HepG2 (cell line): ENCODE measurements around the gene LITAF. TPM values are rescaled to one million over a fixed set of nuclear protein-coding genes. Genes with fewer than 3 reads are reported as not detected.

ENCODE experiments used
- GZF1 ChIP-seq: sonication (generic); formaldehyde crosslinking; IDR thresholded peaks from 2 replicates; pipeline ENCODE4 v1.5.1; 2020; ENCODE audit warnings: mild to moderate bottlenecking, missing genetic modification reagents
- HDAC1 ChIP-seq: sonication (generic); formaldehyde crosslinking; IDR thresholded peaks from 2 replicates; pipeline ENCODE4 v1.5.1; 2020; ENCODE audit warnings: mild to moderate bottlenecking, missing genetic modification reagents
- HES4 ChIP-seq: sonication (generic); formaldehyde crosslinking; IDR thresholded peaks from 2 replicates; pipeline ENCODE4 v1.9.0; 2021; ENCODE audit warnings: mild to moderate bottlenecking, missing genetic modification reagents, borderline replicate concordance
- KDM5B ChIP-seq: sonication (generic); formaldehyde crosslinking; IDR thresholded peaks from 2 replicates; pipeline ENCODE4 v1.4.0; 2020; ENCODE audit warnings: missing genetic modification reagents, mild to moderate bottlenecking, borderline replicate concordance
- SALL1 ChIP-seq: sonication (generic); formaldehyde crosslinking; IDR thresholded peaks from 2 replicates; pipeline ENCODE4 v1.8.0; 2022; ENCODE audit warnings: mild to moderate bottlenecking, missing genetic modification reagents
- SMAD1 ChIP-seq: sonication (generic); formaldehyde crosslinking; IDR thresholded peaks from 2 replicates; pipeline ENCODE4 v1.4.0; 2020; ENCODE audit warnings: missing genetic modification reagents, low read depth, mild to moderate bottlenecking, borderline replicate concordance
- SOX13 ChIP-seq, 3 experiments: fragments of 450-650 bp in 1 of 3; sonication (generic) in 1 of 3; formaldehyde crosslinking in 1 of 3; IDR thresholded peaks in 2 of 3; conservative IDR thresholded peaks in 1 of 3; 2 replicates each; pipeline versions ENCODE4 v1.5.0 to v1.6.1; 2016 to 2020; ENCODE audit warnings: antibody characterized with exemption in 1 of 3, mild to moderate bottlenecking in 1 of 3, missing compliant biosample characterization in 1 of 3, missing genetic modification reagents in 1 of 3, moderate library complexity in 1 of 3
- XRCC5 ChIP-seq: fragments of 200-400 bp; formaldehyde crosslinking; optimal IDR thresholded peaks from 2 replicates; pipeline ENCODE3; 2017; ENCODE audit warnings: mild to moderate bottlenecking, low read length
- ZFYVE20 ChIP-seq: sonication (generic); formaldehyde crosslinking; IDR thresholded peaks from 2 replicates; pipeline ENCODE4 v1.8.0; 2023; ENCODE audit warnings: low read depth, mild to moderate bottlenecking, moderate library complexity, missing genetic modification reagents, borderline replicate concordance
- ZNF292 ChIP-seq: sonication (generic); formaldehyde crosslinking; IDR thresholded peaks from 2 replicates; pipeline ENCODE4 v1.8.1; 2022; ENCODE audit warnings: mild to moderate bottlenecking, low read depth, missing genetic modification reagents, borderline replicate concordance
- ZNF724P ChIP-seq: sonication (generic); formaldehyde crosslinking; IDR thresholded peaks from 2 replicates; pipeline ENCODE4 v1.8.0; 2022; ENCODE audit warnings: missing genetic modification reagents, borderline replicate concordance
- ZNF781 ChIP-seq: sonication (generic); formaldehyde crosslinking; IDR thresholded peaks from 2 replicates; pipeline ENCODE4 v1.5.1; 2020; ENCODE audit warnings: borderline replicate concordance, mild to moderate bottlenecking, missing genetic modification reagents; ENCODE audit errors: not compliant biosample characterization
- ZNF891 ChIP-seq: sonication (generic); formaldehyde crosslinking; IDR thresholded peaks from 2 replicates; pipeline ENCODE4 v1.5.0; 2020; ENCODE audit warnings: mild to moderate bottlenecking, missing genetic modification reagents
- polyA plus RNA-seq, 8 experiments: library from polyadenylated mRNA; depleted of rRNA in 3 of 8; stranded (reverse) in 7 of 8; unstranded in 1 of 8; fragments of >200 nt; fragmentation: Illumina TruSeq in 4 of 8; extraction: Trizol in 4 of 8; gene quantifications; 2 replicates each; pipeline versions ENCODE4 v1.2.1 to v1.2.3, GENCODE V29; 2011 to 2016; ENCODE audit warnings: low read depth in 4 of 8, missing spikeins in 1 of 8, mixed read lengths in 1 of 8; ENCODE audit not compliant: insufficient read depth in 1 of 8
- total RNA-seq, 5 experiments: library from RNA; depleted of rRNA; stranded (reverse); fragments of >200 nt; fragmentation: Illumina TruSeq; extraction: Trizol; gene quantifications; 2 replicates each; pipeline ENCODE4 v1.2.3, GENCODE V29; 2016; ENCODE audit warnings: low read depth in 1 of 5
- TF ChIP-seq, protein P1 (sequence below): sonication (generic); formaldehyde crosslinking; IDR thresholded peaks from 2 replicates; pipeline ENCODE4; 2020; ENCODE audit warnings: missing genetic modification reagents, mild to moderate bottlenecking, borderline replicate concordance
- TF ChIP-seq, protein P2 (sequence below): sonication (generic); formaldehyde crosslinking; IDR thresholded peaks from 2 replicates; pipeline ENCODE4 v1.9.0; 2022; ENCODE audit warnings: missing genetic modification reagents, mild to moderate bottlenecking, borderline replicate concordance
- TF ChIP-seq, protein P3 (sequence below): sonication (generic); formaldehyde crosslinking; IDR thresholded peaks from 2 replicates; pipeline ENCODE4 v1.5.1; 2020; ENCODE audit warnings: mild to moderate bottlenecking, missing genetic modification reagents, moderate library complexity

The LITAF gene
- total and polyA plus RNA-seq, 2 of the 13 experiments (the other 11 are each of a cell fraction or from before 2014, with no cell fraction given): 80.1 to 141 TPM

- TF ChIP-seq ZNF781: peak; percentile 44
- TF ChIP-seq SOX13 (IDR thresholded peaks at IDR 0.05): no peak
- TF ChIP-seq SOX13 (CRISPR knock-in tag; conservative IDR thresholded peaks at IDR 0.05 in 1 of 2, IDR thresholded peaks at IDR 0.05 in 1 of 2): no peak
- 0 out of 2 replicates have a peak, but pooled peaks have one; percentile 40 for TF ChIP-seq HES4 (CRISPR knock-in tag)
- no peak for TF ChIP-seq ZFYVE20 (CRISPR knock-in tag)
- TF ChIP-seq ZNF724P: 0 out of 2 replicates have a peak, but pooled peaks have one; percentile 43
- peak; percentile 59; the same call in 1 of the 2 replicates for TF ChIP-seq GZF1 (CRISPR knock-in tag)
- no peak for TF ChIP-seq SMAD1
- TF ChIP-seq, protein P1, sequence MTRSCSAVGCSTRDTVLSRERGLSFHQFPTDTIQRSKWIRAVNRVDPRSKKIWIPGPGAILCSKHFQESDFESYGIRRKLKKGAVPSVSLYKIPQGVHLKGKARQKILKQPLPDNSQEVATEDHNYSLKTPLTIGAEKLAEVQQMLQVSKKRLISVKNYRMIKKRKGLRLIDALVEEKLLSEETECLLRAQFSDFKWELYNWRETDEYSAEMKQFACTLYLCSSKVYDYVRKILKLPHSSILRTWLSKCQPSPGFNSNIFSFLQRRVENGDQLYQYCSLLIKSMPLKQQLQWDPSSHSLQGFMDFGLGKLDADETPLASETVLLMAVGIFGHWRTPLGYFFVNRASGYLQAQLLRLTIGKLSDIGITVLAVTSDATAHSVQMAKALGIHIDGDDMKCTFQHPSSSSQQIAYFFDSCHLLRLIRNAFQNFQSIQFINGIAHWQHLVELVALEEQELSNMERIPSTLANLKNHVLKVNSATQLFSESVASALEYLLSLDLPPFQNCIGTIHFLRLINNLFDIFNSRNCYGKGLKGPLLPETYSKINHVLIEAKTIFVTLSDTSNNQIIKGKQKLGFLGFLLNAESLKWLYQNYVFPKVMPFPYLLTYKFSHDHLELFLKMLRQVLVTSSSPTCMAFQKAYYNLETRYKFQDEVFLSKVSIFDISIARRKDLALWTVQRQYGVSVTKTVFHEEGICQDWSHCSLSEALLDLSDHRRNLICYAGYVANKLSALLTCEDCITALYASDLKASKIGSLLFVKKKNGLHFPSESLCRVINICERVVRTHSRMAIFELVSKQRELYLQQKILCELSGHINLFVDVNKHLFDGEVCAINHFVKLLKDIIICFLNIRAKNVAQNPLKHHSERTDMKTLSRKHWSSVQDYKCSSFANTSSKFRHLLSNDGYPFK (CRISPR knock-in tag): peak; percentile 49; the same call in 1 of the 2 replicates
- peak; percentile 88 for TF ChIP-seq ZNF292 (CRISPR knock-in tag)
- peak; percentile 30; the same call in 1 of the 2 replicates for TF ChIP-seq ZNF891 (CRISPR knock-in tag)
- TF ChIP-seq HDAC1 (CRISPR knock-in tag): 0 out of 2 replicates have a peak, but pooled peaks have one; percentile 20
- TF ChIP-seq XRCC5: no peak
- TF ChIP-seq, protein P2, sequence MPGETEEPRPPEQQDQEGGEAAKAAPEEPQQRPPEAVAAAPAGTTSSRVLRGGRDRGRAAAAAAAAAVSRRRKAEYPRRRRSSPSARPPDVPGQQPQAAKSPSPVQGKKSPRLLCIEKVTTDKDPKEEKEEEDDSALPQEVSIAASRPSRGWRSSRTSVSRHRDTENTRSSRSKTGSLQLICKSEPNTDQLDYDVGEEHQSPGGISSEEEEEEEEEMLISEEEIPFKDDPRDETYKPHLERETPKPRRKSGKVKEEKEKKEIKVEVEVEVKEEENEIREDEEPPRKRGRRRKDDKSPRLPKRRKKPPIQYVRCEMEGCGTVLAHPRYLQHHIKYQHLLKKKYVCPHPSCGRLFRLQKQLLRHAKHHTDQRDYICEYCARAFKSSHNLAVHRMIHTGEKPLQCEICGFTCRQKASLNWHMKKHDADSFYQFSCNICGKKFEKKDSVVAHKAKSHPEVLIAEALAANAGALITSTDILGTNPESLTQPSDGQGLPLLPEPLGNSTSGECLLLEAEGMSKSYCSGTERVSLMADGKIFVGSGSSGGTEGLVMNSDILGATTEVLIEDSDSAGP: peak; percentile 16; the same call in 1 of the 2 replicates
- TF ChIP-seq KDM5B: peak; percentile 34; the same call in 1 of the 2 replicates
- TF ChIP-seq, protein P3, sequence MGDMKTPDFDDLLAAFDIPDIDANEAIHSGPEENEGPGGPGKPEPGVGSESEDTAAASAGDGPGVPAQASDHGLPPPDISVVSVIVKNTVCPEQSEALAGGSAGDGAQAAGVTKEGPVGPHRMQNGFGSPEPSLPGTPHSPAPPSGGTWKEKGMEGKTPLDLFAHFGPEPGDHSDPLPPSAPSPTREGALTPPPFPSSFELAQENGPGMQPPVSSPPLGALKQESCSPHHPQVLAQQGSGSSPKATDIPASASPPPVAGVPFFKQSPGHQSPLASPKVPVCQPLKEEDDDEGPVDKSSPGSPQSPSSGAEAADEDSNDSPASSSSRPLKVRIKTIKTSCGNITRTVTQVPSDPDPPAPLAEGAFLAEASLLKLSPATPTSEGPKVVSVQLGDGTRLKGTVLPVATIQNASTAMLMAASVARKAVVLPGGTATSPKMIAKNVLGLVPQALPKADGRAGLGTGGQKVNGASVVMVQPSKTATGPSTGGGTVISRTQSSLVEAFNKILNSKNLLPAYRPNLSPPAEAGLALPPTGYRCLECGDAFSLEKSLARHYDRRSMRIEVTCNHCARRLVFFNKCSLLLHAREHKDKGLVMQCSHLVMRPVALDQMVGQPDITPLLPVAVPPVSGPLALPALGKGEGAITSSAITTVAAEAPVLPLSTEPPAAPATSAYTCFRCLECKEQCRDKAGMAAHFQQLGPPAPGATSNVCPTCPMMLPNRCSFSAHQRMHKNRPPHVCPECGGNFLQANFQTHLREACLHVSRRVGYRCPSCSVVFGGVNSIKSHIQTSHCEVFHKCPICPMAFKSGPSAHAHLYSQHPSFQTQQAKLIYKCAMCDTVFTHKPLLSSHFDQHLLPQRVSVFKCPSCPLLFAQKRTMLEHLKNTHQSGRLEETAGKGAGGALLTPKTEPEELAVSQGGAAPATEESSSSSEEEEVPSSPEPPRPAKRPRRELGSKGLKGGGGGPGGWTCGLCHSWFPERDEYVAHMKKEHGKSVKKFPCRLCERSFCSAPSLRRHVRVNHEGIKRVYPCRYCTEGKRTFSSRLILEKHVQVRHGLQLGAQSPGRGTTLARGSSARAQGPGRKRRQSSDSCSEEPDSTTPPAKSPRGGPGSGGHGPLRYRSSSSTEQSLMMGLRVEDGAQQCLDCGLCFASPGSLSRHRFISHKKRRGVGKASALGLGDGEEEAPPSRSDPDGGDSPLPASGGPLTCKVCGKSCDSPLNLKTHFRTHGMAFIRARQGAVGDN: peak; percentile 70
- TF ChIP-seq SALL1 (CRISPR knock-in tag): 0 out of 2 replicates have a peak, but pooled peaks have one; percentile 18
Measured at GRCh38 chr16:11621920-11622651, 35.4 kb upstream of the LITAF start (continued).
